Measurements from ENCODE around the gene LRCH2. TPM values are rescaled to one million over a fixed set of nuclear protein-coding genes. Genes with fewer than 3 reads are reported as not detected.

The LRCH2 gene
- total and polyA plus RNA-seq, 10 donors = 0.39 to 4.0 (median 2.8) TPM

Small RNA genes lying within 50 kb of the gene (small RNA-seq; reads per million reads assigned to genes)
- gene RF00019 (0 reads per million in 4 donors), gene SNORA35B (43.6 to 96.0 (median 66.0) reads per million in 4 donors)

Other genes with a start within 250 kb of the LRCH2 start
- under 1 TPM in 1 of 7 donors, not detected in 6; 0.49 TPM for gene IL13RA2, start 216.5 kb downstream of the LRCH2 start, total RNA-seq
- under 1 TPM; 0.07 to 0.22 (median 0.14) TPM for gene IL13RA2, start 216.5 kb downstream of the LRCH2 start, polyA plus RNA-seq
- not detected for gene RBMXL3, start 44.7 kb downstream of the LRCH2 start, total RNA-seq
- not detected for gene RBMXL3, start 44.7 kb downstream of the LRCH2 start, polyA plus RNA-seq
- not detected for gene LUZP4, start 55.6 kb upstream of the LRCH2 start, total RNA-seq
- gene LUZP4, start 55.6 kb upstream of the LRCH2 start, polyA plus RNA-seq = not detected